VCaP (cell line): Measurements from ENCODE around the gene DHRS7B.

Experiments used
- H3K27ac ChIP-seq: fragments of 450-650 bp; 2 replicates; pipeline ENCODE4 v1.5.1; 2017
- TF ChIP-seq, protein P1 (sequence below): fragments of 450-650 bp; conservative IDR thresholded peaks from 2 replicates; pipeline ENCODE4 v1.5.1; 2017; ENCODE audit warnings: mild to moderate bottlenecking, moderate library complexity

The DHRS7B gene

DNA sequence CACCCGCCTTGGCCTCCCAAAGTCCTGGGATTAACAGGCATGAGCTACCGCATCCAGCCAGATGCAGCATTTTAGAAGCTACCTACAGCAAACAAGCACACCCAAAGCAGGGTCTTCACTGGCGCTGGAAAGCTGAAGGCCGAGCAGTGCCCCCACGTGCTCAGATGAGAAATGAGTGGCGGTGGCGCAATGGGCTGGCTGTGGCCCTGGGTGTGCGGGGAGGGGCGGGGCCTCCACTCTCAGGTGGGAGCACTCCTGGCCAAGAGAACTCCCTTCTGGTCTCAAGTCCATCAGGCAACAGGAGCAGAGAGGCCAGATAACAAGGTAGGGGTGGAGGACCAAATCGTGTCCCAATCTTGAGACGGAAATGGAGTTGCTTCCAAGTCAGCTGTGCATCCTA lies 75.1 kb downstream of the DHRS7B start:
- H3K27ac ChIP-seq, result peak overlapping the region; percentile 41; the same call in 1 of the 2 replicates
- TF ChIP-seq, protein P1, sequence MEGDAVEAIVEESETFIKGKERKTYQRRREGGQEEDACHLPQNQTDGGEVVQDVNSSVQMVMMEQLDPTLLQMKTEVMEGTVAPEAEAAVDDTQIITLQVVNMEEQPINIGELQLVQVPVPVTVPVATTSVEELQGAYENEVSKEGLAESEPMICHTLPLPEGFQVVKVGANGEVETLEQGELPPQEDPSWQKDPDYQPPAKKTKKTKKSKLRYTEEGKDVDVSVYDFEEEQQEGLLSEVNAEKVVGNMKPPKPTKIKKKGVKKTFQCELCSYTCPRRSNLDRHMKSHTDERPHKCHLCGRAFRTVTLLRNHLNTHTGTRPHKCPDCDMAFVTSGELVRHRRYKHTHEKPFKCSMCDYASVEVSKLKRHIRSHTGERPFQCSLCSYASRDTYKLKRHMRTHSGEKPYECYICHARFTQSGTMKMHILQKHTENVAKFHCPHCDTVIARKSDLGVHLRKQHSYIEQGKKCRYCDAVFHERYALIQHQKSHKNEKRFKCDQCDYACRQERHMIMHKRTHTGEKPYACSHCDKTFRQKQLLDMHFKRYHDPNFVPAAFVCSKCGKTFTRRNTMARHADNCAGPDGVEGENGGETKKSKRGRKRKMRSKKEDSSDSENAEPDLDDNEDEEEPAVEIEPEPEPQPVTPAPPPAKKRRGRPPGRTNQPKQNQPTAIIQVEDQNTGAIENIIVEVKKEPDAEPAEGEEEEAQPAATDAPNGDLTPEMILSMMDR, result no peak

DNA sequence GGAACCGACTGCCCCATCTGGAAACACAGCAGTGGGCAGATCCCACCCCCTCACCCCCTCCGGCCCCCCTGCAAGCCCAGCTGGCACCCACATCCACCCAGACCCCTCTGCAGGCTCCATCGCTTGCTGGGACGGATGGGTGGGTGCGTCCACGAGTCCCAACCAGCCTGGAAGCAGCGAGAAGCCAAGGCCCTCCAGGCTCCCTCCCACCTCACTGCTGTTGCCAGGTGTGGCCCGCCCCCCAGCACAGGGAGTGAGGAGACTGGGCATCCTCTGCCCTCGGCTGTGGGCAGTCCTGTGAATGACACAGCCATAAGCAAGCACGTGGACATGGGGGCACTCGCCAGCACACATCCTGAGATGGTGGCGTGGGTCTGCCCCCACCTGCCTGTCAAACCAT lies 75.7 kb downstream of the DHRS7B start:
- no peak overlapping the region for H3K27ac ChIP-seq

DNA sequence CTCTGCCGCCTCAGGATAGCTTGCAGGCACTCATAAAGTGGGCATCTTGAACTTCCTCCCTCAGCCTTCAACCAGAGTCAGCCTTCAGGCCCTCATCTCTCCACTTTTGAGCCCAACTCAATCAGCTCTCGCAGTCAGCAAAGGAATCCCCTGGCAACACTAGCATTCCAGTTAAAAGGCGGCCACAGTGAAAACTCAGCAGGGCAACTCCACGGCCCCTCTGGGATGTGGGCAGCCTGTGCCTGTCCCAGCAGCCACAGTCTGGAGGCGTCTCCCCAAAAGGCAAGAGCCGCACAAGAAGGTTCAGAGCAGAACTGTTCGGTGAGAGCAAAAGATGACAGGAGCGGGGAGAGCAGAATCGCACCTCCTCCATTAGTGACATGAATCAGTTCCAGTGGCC lies 78.2 kb downstream of the DHRS7B start:
- TF ChIP-seq, protein P1, result no peak
- no peak overlapping the region for H3K27ac ChIP-seq

More for the DNA sequence above, 75.7 kb downstream of the DHRS7B start:
- TF ChIP-seq, protein P1, result no peak

DNA sequence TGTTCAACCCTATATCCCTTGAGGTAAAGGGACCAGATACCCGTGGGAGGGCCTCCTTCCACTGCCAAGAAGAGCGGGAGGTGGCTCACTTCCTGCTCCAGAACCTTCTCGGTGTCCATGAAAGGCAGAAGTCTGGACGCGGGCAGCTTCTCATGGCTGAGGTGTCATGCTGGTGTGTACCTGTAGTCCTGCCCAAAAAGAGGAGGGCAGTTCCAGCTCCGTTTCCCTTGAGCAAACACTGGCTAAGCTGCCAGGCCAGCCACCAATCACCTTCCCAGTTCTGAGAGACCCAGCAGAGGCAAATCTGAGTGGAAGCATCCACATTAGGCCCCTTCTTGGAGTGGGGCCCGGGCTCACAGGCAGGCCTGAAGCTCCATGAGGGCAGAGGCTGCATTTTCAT lies 81.6 kb downstream of the DHRS7B start:
- TF ChIP-seq, protein P1, result no peak

DNA sequence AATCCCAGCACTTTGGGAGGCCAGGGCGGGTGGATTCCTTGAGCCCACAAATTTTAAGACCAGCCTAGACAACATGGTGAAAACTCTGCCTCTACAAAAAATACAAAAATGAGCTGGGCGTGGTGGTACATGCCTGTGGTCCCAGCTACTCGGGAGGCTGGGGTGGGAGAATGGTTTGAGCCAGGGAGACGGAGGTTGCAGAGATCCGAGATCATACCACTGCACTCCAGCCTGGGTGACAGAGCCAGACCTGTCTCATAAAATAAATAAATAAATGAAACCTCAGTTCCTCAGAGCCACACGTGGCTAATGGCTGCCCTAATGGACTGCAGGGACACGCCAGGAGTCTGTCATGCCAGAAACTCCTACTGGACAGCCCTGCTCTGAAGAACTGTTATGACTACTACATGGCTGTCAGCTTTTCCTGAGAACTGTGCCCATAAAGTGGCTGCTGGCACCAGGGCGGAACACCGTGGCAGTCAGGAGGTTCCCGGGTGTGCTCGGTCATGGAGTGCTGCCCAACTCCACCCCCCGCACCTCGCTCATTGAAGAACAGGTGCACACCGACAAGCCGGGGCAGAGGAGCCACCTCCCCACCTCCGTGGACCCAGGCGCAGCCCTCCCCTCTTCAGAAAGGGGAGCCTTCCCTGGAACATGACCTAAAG lies 82.9 kb downstream of the DHRS7B start:
- peak overlapping the region; percentile 52 for H3K27ac ChIP-seq
- TF ChIP-seq, protein P1, result no peak

More for the DNA sequence above, 81.6 kb downstream of the DHRS7B start:
- peak overlapping the region; percentile 52 for H3K27ac ChIP-seq

DNA sequence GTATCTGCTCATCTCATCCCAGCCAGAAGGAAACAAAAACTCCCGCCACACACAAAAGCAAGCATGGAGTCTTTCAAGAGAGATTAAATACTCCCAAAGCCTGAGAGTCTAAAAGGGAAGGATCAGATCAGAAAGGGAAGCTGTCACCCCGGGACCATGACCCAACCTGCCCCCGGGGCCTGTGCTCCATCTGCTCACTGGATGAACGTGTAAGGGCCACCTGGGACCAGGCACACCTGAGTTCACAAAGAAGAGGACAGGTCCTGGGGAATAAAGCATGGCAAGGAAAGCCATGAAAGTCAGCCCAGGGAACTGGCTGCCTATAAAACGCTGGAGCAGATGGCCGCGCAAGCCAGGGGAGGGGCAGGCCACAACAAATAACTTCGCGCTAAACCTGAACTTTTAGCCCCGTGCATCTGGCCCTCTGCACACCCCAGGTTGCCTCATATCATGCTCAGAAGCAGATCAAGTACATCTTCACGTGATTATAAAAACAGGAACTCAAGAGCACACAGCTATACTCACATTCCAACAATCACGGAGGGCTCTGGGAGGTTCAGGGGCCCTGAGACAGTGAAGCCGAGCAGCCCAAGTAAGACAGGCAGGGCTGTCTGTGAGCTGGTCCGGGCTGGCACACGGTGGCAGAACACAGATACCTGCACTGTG lies 83.8 kb downstream of the DHRS7B start:
- peak overlapping the region; percentile 52 for H3K27ac ChIP-seq
- TF ChIP-seq, protein P1, result no peak

DNA sequence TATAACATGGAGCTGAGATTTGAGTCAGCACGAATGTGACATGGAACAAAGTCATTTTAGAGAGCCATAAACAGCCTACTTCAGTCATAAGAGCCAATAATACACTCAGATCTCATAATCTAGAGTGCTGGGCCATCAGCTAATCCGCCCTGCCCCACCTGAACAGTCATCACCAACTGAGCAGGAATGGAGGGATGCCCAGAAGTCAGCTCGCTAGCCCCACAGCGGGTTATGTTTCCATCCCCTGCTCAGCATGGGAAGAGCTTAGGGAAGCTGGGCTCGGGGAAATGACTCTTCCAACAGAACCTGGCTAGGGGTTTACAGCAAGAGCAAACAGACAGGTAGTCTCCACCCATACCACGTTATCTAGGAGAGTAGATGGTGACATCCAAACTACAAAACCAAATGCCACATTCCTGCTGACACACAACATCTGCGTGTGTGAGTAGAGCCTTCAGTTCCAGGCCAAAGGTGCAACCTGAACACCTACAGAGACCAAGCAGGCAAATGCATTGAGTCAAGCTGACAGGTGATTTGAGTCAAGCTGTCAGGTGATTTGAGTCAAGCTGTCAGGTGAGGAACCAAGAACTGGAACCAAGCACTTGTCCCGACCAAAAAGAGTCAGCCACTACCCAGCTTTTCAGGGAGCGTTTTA lies 85.2 kb downstream of the DHRS7B start:
- H3K27ac ChIP-seq, result no peak overlapping the region; the same call in 1 of the 2 replicates
- TF ChIP-seq, protein P1, result no peak
